BLaER1 treated with 17β-estradiol and CSF1 and Interleukin-3, amounts not matched to agents 10 nM and 100 nM (cell line): ENCODE results near the gene LAIR2.
"Not testable (repeated sequence)": the region's sequence is repeated elsewhere in the genome, so short reads cannot be mapped to it uniquely, and the experiment has no call there.

Experiments
- H3K27ac ChIP-seq, 11 experiments: shearing (Covaris generic); formaldehyde crosslinking; 2 replicates each; pipeline ENCODE4 v1.8.1; 2022
- H3K27me3 ChIP-seq, 11 experiments: shearing (Covaris generic); formaldehyde crosslinking; 2 replicates each; pipeline ENCODE4 v1.8.1; 2022
- H3K36me3 ChIP-seq, 11 experiments: shearing (Covaris generic); formaldehyde crosslinking; 2 replicates each; pipeline ENCODE4 v1.8.1; 2022
- H3K4me1 ChIP-seq, 10 experiments: shearing (Covaris generic); formaldehyde crosslinking; 2 replicates each; pipeline ENCODE4 v1.8.1; 2022
- H3K4me2 ChIP-seq, 11 experiments: shearing (Covaris generic); formaldehyde crosslinking; 2 replicates each; pipeline ENCODE4 v1.8.1; 2022
- H3K4me3 ChIP-seq, 10 experiments: shearing (Covaris generic); formaldehyde crosslinking; 2 replicates each; pipeline ENCODE4 v1.8.1; 2022
- H3K9ac ChIP-seq, 11 experiments: shearing (Covaris generic); formaldehyde crosslinking; 2 replicates each; pipeline ENCODE4 v1.8.1; 2022
- H3K9me3 ChIP-seq, 11 experiments: shearing (Covaris generic); formaldehyde crosslinking; replicated peaks in 1 of 11; 2 replicates each; pipeline ENCODE4 v1.8.1; 2022
- H4K20me1 ChIP-seq, 11 experiments: shearing (Covaris generic); formaldehyde crosslinking; 2 replicates each; pipeline ENCODE4 v1.8.1; 2022
- Cebpa-rat ChIP-seq, 11 experiments: shearing (Covaris generic); IDR thresholded peaks; 2 replicates each; pipeline ENCODE4 v1.8.1; 2022

Gene LAIR2

GRCh38 chr19:54481326-54481930, 21.2 kb upstream of the LAIR2 start:
- Histone ChIP-seq H3K4me3 (no peak overlapping the region), H3K9ac (no peak overlapping the region), H3K9me3 (no peaks in the 10 kb centered on the region), H3K4me1 (peaks cover 39 to 57% (median 46%) of the 10 kb centered on the region in 10 experiments), H3K27ac (no peak overlapping the region), H4K20me1 (peaks cover 0 to 8% (median 0%) of the 10 kb centered on the region in 11 experiments; a peak in 4 of 22 replicates), H3K27me3 (peaks cover 0 to 81% (median 0%) of the 10 kb centered on the region in 11 experiments; a peak in 8 of 22 replicates), H3K4me2 (peak overlapping the region in 10 of 11 experiments; percentile 11 to 72 (median 50); a peak in 9 of 22 replicates), H3K36me3 (no peaks in the 10 kb centered on the region)
- no peak for TF ChIP-seq Cebpa-rat (IDR thresholded peaks at IDR 0.05)

- no peak overlapping the region for H3K27ac ChIP-seq
- no peak overlapping the region for H3K4me3 ChIP-seq
- TF ChIP-seq Cebpa-rat (IDR thresholded peaks at IDR 0.05) = no peak
- H4K20me1 ChIP-seq = peaks cover 0 to 5% (median 0%) of the 10 kb centered on the region in 11 experiments; a peak in 4 of 22 replicates
- no peaks in the 10 kb centered on the region for H3K9me3 ChIP-seq
- H3K4me2 ChIP-seq = peak overlapping the region; percentile 49 to 75 (median 66); a peak in 21 of 22 replicates
- H3K36me3 ChIP-seq = no peaks in the 10 kb centered on the region
- peaks cover 39 to 55% (median 46%) of the 10 kb centered on the region in 10 experiments for H3K4me1 ChIP-seq
- peaks cover 0 to 66% (median 0%) of the 10 kb centered on the region in 11 experiments; a peak in 7 of 22 replicates for H3K27me3 ChIP-seq
- no peak overlapping the region for H3K9ac ChIP-seq
Measured at GRCh38 chr19:54482889-54483288, 19.7 kb upstream of the LAIR2 start.

DNA sequence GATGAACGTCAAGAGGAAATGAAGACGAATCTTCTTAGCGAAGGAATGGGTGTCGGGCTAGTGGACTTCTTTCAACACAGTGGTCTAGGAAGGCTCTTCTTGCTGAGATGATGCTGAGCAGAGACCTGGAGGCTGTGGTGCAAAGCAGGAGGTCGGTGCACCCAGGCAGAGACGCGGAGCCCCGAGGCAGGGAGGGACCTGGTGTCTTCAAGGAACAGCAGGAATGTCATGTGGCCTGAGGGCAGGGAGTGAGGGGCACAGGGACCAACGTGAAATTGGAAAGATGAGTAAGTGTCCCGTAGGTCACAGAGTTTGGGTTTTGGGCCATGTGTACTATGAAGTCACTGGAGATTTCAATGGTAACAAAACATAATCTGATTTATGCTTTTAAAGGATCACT, 18.2 kb upstream of the LAIR2 start:
- Histone ChIP-seq H3K36me3 (no peaks in the 10 kb centered on the region), H3K27me3 (peaks cover 0 to 71% (median 0%) of the 10 kb centered on the region in 11 experiments; a peak in 6 of 22 replicates), H3K4me2 (no peak overlapping the region), H3K4me3 (no peak overlapping the region), H3K9ac (no peak overlapping the region), H3K27ac (no peak overlapping the region), H3K9me3 (no peaks in the 10 kb centered on the region), H3K4me1 (peaks cover 39 to 52% (median 46%) of the 10 kb centered on the region in 10 experiments), H4K20me1 (no peaks in the 10 kb centered on the region; a peak in 1 of 22 replicates)
- no peak for TF ChIP-seq Cebpa-rat (IDR thresholded peaks at IDR 0.05)

GRCh38 chr19:54485851-54486250, 16.8 kb upstream of the LAIR2 start:
- Histone ChIP-seq H3K4me3 (no peak overlapping the region), H3K27me3 (peaks cover 0 to 75% (median 0%) of the 10 kb centered on the region in 11 experiments; a peak in 6 of 22 replicates), H3K9me3 (no peaks in the 10 kb centered on the region), H3K36me3 (no peaks in the 10 kb centered on the region), H3K9ac (no peak overlapping the region), H4K20me1 (no peaks in the 10 kb centered on the region), H3K4me2 (peak overlapping the region in 9 of 11 experiments; percentile 2 to 42 (median 17); a peak in 11 of 22 replicates), H3K27ac (no peak overlapping the region), H3K4me1 (peaks cover 29 to 47% (median 41%) of the 10 kb centered on the region in 10 experiments)
- no peak for TF ChIP-seq Cebpa-rat (IDR thresholded peaks at IDR 0.05)

- Histone ChIP-seq H3K27me3 (peaks cover 0 to 59% (median 0%) of the 10 kb centered on the region in 11 experiments; a peak in 6 of 22 replicates), H3K9ac (no peak overlapping the region), H3K4me3 (no peak overlapping the region), H3K4me2 (no peak overlapping the region), H3K4me1 (peaks cover 7 to 53% (median 43%) of the 10 kb centered on the region in 10 experiments), H3K27ac (no peak overlapping the region), H3K36me3 (no peaks in the 10 kb centered on the region), H4K20me1 (no peaks in the 10 kb centered on the region), H3K9me3 (no peaks in the 10 kb centered on the region)
- TF ChIP-seq Cebpa-rat (IDR thresholded peaks at IDR 0.05) = no peak
Measured at GRCh38 chr19:54489341-54489740, 13.3 kb upstream of the LAIR2 start.

- no peaks in the 10 kb centered on the region for H3K9me3 ChIP-seq
- no peak for TF ChIP-seq Cebpa-rat (IDR thresholded peaks at IDR 0.05)
- no peak overlapping the region for H3K9ac ChIP-seq
- H3K4me2 ChIP-seq = no peak overlapping the region; a peak in 1 of 22 replicates
- H3K36me3 ChIP-seq = no peaks in the 10 kb centered on the region
- H3K4me3 ChIP-seq = no peak overlapping the region
- peaks cover 0 to 56% (median 0%) of the 10 kb centered on the region in 11 experiments; a peak in 5 of 22 replicates for H3K27me3 ChIP-seq
- H4K20me1 ChIP-seq = no peaks in the 10 kb centered on the region
- no peak overlapping the region for H3K27ac ChIP-seq
- H3K4me1 ChIP-seq = peaks cover 7 to 58% (median 45%) of the 10 kb centered on the region in 10 experiments
Measured at GRCh38 chr19:54489766-54490165, 12.9 kb upstream of the LAIR2 start.

DNA sequence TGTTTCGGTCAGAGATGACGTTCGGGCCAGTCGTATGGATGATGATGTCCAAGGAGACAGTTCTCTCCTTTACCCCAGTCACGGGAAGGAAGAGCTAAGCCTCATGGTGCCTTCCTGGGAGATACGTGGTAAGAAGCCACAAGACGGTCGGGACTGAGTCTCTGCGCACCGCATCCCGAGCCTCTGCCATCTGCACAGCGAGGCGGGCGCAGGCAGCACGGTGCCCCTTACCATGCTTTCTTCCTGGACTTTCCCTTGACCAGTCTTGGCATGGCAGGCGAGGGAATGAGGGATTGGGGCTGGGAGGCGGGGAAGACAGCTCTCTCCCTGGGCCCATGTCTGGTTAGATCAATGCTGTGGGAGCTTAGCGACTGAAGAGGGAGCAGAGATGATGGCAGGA, 10.1 kb upstream of the LAIR2 start:
- no peaks in the 10 kb centered on the region for H4K20me1 ChIP-seq
- H3K9me3 ChIP-seq = no peaks in the 10 kb centered on the region
- H3K9ac ChIP-seq = no peak overlapping the region; a peak in 1 of 22 replicates
- no peak overlapping the region for H3K4me3 ChIP-seq
- peaks cover 0 to 63% (median 0%) of the 10 kb centered on the region in 11 experiments; a peak in 5 of 22 replicates for H3K27me3 ChIP-seq
- TF ChIP-seq Cebpa-rat (IDR thresholded peaks at IDR 0.05) = no peak
- no peaks in the 10 kb centered on the region for H3K36me3 ChIP-seq
- peak overlapping the region in 5 of 11 experiments; percentile 7 to 46 (median 38); a peak in 7 of 22 replicates for H3K4me2 ChIP-seq
- peak overlapping the region in 9 of 11 experiments; percentile 19 to 63 (median 42); a peak in 15 of 22 replicates for H3K27ac ChIP-seq
- peaks cover 0 to 71% (median 56%) of the 10 kb centered on the region in 10 experiments; a peak in 17 of 20 replicates for H3K4me1 ChIP-seq

- H3K36me3 ChIP-seq, H3K9ac ChIP-seq, H4K20me1 ChIP-seq, H3K4me3 ChIP-seq, H3K9me3 ChIP-seq: not testable (repeated sequence)
- peaks cover 0 to 66% (median 0%) of the 10 kb centered on the region in 11 experiments; a peak in 5 of 22 replicates for H3K27me3 ChIP-seq
- peaks cover 0 to 76% (median 61%) of the 10 kb centered on the region in 10 experiments; a peak in 17 of 20 replicates for H3K4me1 ChIP-seq
- peak overlapping the region in 5 of 11 experiments; percentile 19 to 63 (median 51); a peak in 3 of 22 replicates for H3K27ac ChIP-seq
- H3K4me2 ChIP-seq = peak overlapping the region in 3 of 11 experiments; percentile 7 to 46 (median 39); a peak in 5 of 22 replicates
Measured at GRCh38 chr19:54493056-54493455, 9.6 kb upstream of the LAIR2 start.

GRCh38 chr19:54493967-54494585, 8.6 kb upstream of the LAIR2 start:
- Histone ChIP-seq H3K4me1 (peaks cover 0 to 86% (median 71%) of the 10 kb centered on the region in 10 experiments; a peak in 17 of 20 replicates), H3K9ac (no peak overlapping the region), H3K27me3 (peaks cover 0 to 68% (median 0%) of the 10 kb centered on the region in 11 experiments; a peak in 5 of 22 replicates), H3K4me2 (peak overlapping the region in 8 of 11 experiments; percentile 4 to 42 (median 18); a peak in 9 of 22 replicates), H3K9me3 (no peaks in the 10 kb centered on the region), H3K27ac (no peak overlapping the region), H4K20me1 (no peaks in the 10 kb centered on the region), H3K36me3 (no peaks in the 10 kb centered on the region), H3K4me3 (no peak overlapping the region)
- TF ChIP-seq Cebpa-rat (IDR thresholded peaks at IDR 0.05) = no peak

DNA sequence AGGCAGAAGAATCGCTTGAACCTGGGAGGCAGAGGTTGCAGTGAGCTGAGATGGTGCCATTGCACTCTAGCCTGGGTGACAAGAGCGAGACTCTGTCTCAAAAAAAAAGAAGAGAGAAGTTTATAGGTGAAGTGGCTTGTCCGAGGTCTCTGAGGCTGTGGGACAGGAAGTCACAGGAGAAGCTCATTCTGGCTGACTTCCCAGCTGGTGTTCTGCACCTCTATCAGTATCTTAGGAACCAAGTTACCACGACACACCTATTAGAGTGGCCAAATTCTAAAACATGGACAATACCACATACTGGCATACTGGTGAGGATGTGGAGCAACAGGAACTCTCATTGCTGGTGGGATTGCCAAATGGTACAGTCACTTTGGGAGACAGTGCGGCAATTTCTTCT, 7.3 kb upstream of the LAIR2 start:
- H3K36me3 ChIP-seq, H3K9ac ChIP-seq, H3K4me3 ChIP-seq, H4K20me1 ChIP-seq, H3K9me3 ChIP-seq, H3K27ac ChIP-seq: not testable (repeated sequence)
- Histone ChIP-seq H3K4me1 (peaks cover 0 to 87% (median 72%) of the 10 kb centered on the region in 10 experiments; a peak in 17 of 20 replicates), H3K4me2 (peak overlapping the region in 7 of 11 experiments; percentile 12 to 49 (median 33); a peak in 12 of 22 replicates), H3K27me3 (peaks cover 0 to 62% (median 0%) of the 10 kb centered on the region in 11 experiments; a peak in 5 of 22 replicates)

DNA sequence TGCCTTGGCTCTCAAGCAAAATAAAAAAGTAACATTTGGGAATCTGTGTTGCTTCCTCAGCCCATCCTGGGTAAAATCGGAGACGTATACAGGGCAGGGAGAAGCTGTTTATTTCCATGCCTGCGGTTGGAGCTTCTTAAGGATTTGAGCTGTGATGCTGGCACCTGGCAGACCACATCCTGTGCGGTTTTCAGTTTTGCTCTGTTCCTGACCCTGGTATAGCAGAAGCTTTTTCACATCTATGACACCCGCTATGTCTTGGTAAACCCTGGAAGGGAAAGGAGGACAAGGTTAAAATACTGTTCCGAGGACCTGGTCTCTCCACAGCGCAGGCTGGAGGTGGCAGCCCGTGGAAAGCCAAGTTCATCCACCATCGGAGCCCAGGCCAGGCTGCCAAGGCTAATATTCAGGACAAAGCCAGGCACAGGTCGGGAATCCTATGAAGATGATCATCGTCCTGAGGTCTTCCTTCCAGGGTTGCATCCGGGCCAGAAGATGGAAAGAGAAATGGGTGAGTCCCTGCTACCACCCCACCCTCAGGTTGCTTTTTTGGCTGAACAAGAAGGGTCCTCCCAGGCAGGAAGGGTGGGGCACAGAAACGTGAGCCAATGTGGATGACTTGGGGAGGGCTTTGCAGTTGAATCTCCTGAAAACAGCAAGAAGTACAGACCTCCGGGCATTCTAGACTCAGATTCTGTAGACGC, 4.7 kb upstream of the LAIR2 start:
- peaks cover 0 to 60% (median 0%) of the 10 kb centered on the region in 11 experiments; a peak in 4 of 22 replicates for H3K27me3 ChIP-seq
- not testable (repeated sequence) for H3K9me3 ChIP-seq, H4K20me1 ChIP-seq, H3K36me3 ChIP-seq
- H3K4me2 ChIP-seq = peak overlapping the region; percentile 35 to 72 (median 66); a peak in 20 of 22 replicates
- peak overlapping the region; percentile 51 to 74 (median 72); a peak in 21 of 22 replicates for H3K9ac ChIP-seq
- peak overlapping the region; percentile 38 to 65 (median 54) for H3K4me3 ChIP-seq
- H3K27ac ChIP-seq = peak overlapping the region in 10 of 11 experiments; percentile 51 to 76 (median 71); a peak in 21 of 22 replicates
- H3K4me1 ChIP-seq = peaks cover 0 to 68% (median 53%) of the 10 kb centered on the region in 10 experiments; a peak in 17 of 20 replicates

GRCh38 chr19:54498451-54498772, 4.2 kb upstream of the LAIR2 start:
- Histone ChIP-seq H3K9ac (peak overlapping the region; percentile 51 to 74 (median 72); a peak in 21 of 22 replicates), H3K4me3 (peak overlapping the region; percentile 38 to 65 (median 54)), H3K4me2 (peak overlapping the region; percentile 35 to 72 (median 66); a peak in 20 of 22 replicates), H3K27ac (peak overlapping the region in 10 of 11 experiments; percentile 51 to 76 (median 71); a peak in 21 of 22 replicates), H3K4me1 (peaks cover 0 to 73% (median 52%) of the 10 kb centered on the region in 10 experiments; a peak in 17 of 20 replicates), H3K27me3 (peaks cover 0 to 61% (median 0%) of the 10 kb centered on the region in 11 experiments; a peak in 4 of 22 replicates)
- H4K20me1 ChIP-seq, H3K9me3 ChIP-seq, H3K36me3 ChIP-seq: not testable (repeated sequence)
